ENCODE results near the gene SERPINI2.

DNA sequence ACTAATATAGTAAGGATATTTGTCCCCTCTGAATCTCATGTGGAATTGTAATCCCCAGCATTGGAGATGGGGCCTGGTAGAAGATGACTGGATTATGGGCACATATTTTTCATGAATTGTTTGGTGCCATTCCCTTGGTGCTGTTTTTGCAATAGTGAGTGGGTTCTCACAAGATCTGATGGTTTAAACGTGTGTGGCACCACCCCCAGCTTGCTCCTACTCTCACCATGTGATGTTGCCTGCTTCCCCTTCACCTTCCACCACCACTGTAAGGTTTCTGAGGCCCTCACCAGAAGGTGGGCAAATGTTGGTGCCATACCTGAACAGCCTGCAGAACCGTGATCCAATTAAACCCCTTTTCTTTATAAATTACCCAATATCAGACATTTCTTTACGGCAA lies 28.1 kb upstream of the SERPINI2 start:
- TF ChIP-seq, protein P1, sequence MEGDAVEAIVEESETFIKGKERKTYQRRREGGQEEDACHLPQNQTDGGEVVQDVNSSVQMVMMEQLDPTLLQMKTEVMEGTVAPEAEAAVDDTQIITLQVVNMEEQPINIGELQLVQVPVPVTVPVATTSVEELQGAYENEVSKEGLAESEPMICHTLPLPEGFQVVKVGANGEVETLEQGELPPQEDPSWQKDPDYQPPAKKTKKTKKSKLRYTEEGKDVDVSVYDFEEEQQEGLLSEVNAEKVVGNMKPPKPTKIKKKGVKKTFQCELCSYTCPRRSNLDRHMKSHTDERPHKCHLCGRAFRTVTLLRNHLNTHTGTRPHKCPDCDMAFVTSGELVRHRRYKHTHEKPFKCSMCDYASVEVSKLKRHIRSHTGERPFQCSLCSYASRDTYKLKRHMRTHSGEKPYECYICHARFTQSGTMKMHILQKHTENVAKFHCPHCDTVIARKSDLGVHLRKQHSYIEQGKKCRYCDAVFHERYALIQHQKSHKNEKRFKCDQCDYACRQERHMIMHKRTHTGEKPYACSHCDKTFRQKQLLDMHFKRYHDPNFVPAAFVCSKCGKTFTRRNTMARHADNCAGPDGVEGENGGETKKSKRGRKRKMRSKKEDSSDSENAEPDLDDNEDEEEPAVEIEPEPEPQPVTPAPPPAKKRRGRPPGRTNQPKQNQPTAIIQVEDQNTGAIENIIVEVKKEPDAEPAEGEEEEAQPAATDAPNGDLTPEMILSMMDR (IDR thresholded peaks at IDR 0.05): no peak
- TF ChIP-seq POLR2A (IDR thresholded peaks at IDR 0.05): no peak

All from Peyer's patch (tissue), 4 donors.